HG03280 (cell line): Measurements from ENCODE around the gene SAC3D1.
"Not testable (repeated sequence)": the region's sequence is repeated elsewhere in the genome, so short reads cannot be mapped to it uniquely, and the experiment has no call there.

ENCODE experiments used
- ATAC-seq: cut with Tn5 transposase; IDR thresholded peaks from one replicate; pipeline ENCODE4 v1.9.1; 2021; ENCODE audit warnings: mild to moderate bottlenecking, moderate library complexity; ENCODE audit not compliant: unreplicated experiment

SAC3D1 gene

GRCh38 chr11:65023502-65023901 is 17.5 kb upstream of the SAC3D1 start:
- not testable (repeated sequence) for ATAC-seq

DNA sequence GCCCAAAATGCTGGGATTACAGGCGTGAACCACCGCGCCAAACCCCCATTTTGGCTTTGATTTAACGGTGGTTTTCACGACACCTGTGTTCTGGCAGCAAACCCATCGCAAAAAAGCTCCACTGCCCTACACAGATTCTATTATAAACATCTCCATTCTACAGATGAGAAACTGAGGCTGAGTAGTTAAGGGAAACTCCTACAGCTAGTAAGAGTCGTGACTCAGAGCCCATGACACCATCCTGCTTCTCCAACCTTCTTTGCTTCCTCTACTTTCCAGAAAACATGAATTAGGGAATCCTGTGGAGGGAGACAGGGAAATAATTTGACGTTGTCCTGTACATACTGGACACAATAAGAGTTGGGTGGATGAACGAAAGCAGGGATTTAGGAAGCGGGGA is 14.2 kb upstream of the SAC3D1 start:
- ATAC-seq: no peak

- ATAC-seq: peak; percentile 84
Observed at GRCh38 chr11:65027213-65028067, 13.6 kb upstream of the SAC3D1 start, which contains the start of gene SNX15. Gene SNX15 (plus strand): TSS chr11:65027439. CDS start chr11:65027538, 99 bp downstream.

GRCh38 chr11:65032216-65032615 is 8.8 kb upstream of the SAC3D1 start:
- no peak for ATAC-seq

- no peak for ATAC-seq
Observed at GRCh38 chr11:65034423-65034822, 6.6 kb upstream of the SAC3D1 start.

- no peak for ATAC-seq
Observed at GRCh38 chr11:65035579-65035978, 5.4 kb upstream of the SAC3D1 start.

DNA sequence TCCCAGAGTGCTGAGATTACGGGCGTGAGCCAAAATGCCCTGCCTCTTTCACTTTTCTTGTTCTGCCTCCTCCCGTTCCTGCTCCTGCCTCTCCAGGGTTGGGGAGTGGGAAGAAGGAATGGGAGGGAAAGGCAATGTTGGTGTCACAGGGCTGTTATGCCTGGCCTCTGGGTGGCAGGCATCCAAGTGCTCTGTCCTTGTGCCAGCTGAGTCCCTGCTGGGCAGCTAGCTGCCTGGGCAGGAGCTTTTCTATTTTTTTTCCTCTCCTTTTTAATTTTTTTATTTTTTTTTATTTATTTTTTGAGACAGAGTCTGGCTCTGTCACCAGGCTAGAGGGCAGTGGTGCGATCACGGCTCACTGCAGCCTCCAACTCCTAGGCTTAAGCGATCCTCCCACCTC is 4.1 kb upstream of the SAC3D1 start:
- no peak for ATAC-seq

DNA sequence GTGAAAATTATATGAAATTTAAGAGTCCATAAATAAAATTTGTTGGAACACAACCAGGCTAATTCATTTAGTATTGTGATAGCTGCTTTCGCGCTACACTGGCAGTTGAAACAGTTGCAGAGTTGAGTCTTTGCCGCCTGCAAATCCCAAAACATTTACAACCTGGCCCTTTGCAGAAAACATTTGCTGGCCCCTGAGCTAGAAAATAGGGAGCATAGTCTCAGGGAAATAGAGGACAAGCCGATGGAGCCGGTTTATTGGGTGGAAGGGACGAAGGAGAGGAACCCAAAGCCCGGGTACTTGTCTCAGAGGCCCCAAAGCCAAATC is 527 bp upstream of the SAC3D1 start:
- no peak for ATAC-seq

- no peak for ATAC-seq
Observed at GRCh38 chr11:65042891-65043290, 1.9 kb downstream of the SAC3D1 start.

DNA sequence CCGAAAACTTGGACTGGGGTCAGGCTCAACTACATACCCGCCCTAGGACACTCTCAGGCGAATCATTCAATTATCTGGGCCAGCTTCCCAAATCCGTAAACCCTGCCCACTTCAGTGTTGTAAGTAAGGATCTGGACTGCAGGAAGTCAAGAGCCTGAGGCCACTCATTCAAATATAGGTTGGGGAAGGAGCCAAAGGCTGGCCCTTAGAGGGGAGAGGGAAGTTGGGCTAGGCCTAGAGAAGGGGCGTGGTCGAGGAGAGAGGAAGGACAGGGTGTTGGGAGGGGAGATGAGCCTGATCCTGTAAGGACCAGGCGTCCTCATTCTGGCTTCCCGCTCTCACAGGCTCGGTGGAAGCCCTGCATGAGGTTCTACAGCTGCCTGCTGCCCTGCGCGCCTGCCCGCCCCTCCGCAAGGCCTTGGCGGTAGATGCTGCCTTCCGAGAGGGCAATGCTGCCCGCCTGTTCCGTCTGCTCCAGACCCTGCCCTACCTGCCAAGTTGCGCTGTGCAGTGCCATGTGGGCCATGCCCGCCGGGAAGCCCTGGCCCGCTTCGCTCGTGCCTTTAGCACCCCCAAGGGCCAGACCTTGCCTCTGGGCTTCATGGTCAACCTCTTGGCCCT is 3.0 kb downstream of the SAC3D1 start:
- no peak for ATAC-seq

DNA sequence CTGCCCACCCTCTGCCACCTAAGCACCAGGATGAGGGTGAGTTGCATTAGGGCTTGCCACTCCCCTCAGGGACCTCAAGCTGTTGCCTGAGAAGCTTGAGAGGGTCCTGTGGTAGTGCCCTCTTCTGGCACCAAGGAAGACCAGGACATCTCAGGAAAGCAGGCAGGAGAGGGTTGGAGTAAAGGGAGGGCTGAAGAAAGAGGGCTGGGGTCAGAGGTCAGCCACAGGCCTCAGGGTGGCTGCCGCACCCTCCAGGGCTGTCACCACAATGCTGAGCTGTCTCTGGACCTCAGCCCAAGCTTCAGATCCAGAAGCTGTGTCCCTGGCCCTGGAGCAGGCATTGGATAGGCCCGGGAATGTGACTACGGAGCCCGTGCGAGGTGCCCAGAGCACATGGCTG is 4.1 kb downstream of the SAC3D1 start:
- ATAC-seq: no peak

DNA sequence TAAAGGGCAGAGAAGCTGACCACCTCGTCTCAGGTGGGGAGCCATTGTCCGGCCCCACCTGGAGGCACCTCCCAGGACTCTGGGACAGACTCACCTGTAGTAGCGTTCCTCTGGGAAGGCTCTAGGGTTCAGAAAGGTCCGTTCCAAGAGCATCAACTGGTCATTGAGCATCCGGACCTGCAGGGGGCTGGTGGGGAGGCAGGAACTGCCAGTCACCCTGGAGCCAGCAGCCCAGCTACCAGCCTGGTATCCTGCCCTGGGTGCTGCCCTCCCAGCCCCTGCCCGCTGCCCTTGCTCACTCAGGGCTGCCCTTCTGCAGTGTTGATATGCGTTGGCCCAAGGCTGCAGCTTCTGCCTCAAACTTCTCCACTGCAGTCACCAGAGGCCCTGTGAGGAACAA is 4.7 kb downstream of the SAC3D1 start:
- no peak for ATAC-seq

- no peak for ATAC-seq
Observed at GRCh38 chr11:65047581-65048422, 6.8 kb downstream of the SAC3D1 start.

DNA sequence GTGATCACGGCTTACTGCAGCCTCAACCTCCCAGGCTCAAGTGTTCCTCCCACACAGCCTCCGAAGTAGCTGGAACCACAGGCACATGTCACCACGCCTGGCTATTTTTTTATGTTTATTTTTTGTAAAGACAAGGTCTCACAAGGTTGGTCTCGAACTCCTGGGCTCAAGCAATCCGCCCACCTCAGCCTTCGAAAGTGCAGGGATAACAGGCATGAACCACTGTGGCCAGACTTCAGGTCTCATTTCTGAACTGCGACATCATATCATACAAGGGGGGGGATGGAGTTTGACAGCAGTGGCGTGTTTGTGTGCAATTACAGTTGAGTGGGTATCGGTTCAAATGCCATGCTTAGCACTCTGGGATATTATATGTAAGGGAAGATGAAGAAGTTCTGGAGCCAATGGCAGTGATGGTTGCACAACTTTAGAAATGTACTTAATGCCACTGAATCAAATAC is 10.4 kb downstream of the SAC3D1 start:
- ATAC-seq: no peak

DNA sequence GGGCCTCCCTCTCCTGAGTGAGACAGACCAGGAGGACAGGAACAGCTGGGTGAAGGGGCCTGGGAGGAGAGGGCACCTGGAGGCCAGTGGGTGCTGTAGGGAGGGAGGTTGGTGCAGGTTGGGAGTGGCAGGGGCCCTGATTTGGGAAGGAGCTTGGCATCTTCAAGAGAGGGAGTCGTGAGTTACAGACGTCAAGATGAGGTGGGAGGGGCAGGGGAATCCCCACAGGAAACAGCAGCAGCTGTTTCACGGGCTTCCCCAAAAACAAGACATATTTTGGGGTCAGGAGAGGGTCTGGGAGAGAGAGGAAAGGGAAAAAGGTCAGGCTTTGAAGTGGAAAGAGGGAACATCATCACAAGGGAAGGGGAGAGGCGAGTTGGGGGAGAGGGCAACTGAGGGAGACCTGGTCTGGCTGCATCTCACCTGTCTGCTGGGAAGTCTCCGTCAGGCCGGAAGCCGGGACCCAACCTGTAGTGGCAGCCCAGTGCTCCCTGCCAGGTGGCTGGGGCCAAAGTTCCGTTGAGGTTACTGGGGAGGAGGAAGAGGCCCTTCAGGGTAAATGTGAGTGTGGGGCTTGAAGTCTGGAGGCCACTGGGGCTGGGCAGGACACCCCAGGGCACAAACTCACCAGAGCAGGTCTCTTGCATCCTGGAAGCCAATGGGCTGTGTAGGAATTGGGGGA is 13.0 kb downstream of the SAC3D1 start:
- ATAC-seq: no peak

DNA sequence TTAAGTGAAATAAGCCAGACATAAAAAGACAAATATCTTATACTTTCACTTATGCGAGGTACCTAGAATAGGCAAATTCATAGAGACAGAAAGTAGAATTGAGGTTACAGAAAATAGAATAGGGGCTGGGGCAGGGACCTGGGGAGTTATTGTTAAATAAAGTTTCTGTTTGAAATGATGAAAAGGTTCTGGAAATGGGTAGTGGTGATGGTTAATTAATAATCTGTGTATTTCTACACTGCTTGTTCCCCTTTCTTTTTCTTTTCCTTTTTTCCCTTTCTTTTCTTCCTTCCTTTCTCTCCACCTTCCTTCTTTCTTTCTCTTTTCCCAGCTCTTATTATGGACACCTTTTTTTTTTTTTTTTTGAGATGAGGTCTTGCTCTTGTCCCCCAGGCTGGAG is 14.5 kb downstream of the SAC3D1 start:
- no peak for ATAC-seq

- ATAC-seq: no peak
Observed at GRCh38 chr11:65056999-65057398, 16.0 kb downstream of the SAC3D1 start.

GRCh38 chr11:65057526-65057925 is 16.5 kb downstream of the SAC3D1 start:
- ATAC-seq: no peak

DNA sequence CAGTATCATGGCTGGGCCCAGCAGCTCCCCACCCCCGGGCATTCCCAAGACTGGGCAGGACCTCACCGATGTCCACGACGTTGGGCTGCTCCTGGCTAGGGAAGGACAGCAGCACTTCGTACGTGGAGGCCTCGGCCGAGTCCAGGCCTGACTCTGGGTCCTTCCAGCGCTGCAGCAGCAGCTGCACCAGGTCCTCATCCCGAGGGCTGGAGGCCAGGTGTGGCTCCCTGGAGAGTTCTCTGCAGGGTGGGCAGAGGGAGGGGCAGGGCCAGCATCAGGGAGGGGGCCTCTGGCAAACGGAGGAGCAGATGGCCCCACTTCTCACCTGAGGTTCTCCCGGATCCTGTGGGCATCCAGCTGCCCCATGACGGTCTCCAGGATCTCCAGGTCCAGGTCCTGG is 17.0 kb downstream of the SAC3D1 start:
- ATAC-seq: no peak

- no peak for ATAC-seq
Observed at GRCh38 chr11:65058419-65059054, 17.5 kb downstream of the SAC3D1 start, which contains the start of gene NAALADL1. Gene NAALADL1 (minus strand): TSS chr11:65058553. CDS start chr11:65058521, 32 bp downstream.
